HEK293 (cell line): ENCODE results near the gene KIF4A.

Source experiments
- CTCF ChIA-PET: fragments of 350-600 bp; formaldehyde crosslinking; extraction: SDS; loops from one replicate; lab custom pipeline; 2021; ENCODE audit warnings: antibody characterized with exemption; lab: Yijun Ruan, JAX
- POLR2A ChIA-PET: fragments of 300-600 bp; formaldehyde crosslinking; extraction: SDS; loops from one replicate; lab custom pipeline; 2020; ENCODE audit warnings: antibody characterized with exemption, inconsistent platforms; lab: Yijun Ruan, JAX
- H3K27ac ChIP-seq: fragments of 200-500 bp; sonication (Bioruptor generic); 2 replicates; pipeline ENCODE4 v1.5.1; 2014; ENCODE audit warnings: low read depth, low read length, control low read depth, inconsistent platforms; ENCODE audit errors: extremely low read depth
- H3K36me3 ChIP-seq, 2 experiments: fragments of 200-500 bp in 1 of 2; sonication (Bioruptor generic) in 1 of 2; 1 replicate in 1 of 2; 2 replicates in 1 of 2; pipeline ENCODE4 v1.5.1; 2014 to 2017; ENCODE audit warnings: inconsistent platforms in 2 of 2, low read length in 2 of 2; ENCODE audit not compliant: control insufficient read depth in 2 of 2, insufficient read depth in 1 of 2
- H3K4me1 ChIP-seq: fragments of 200-500 bp; sonication (Bioruptor generic); 2 replicates; pipeline ENCODE4 v1.5.1; 2014; ENCODE audit warnings: mild to moderate bottlenecking, low read length, inconsistent platforms; ENCODE audit not compliant: control insufficient read depth, insufficient read depth
- H3K4me3 ChIP-seq: 2 replicates; pipeline ENCODE4 v1.5.1; 2011; ENCODE audit warnings: low read depth, mild to moderate bottlenecking, control low read depth, low read length, moderate library complexity
- H3K9me3 ChIP-seq: fragments of 200-500 bp; sonication (Bioruptor generic); 2 replicates; pipeline ENCODE4 v1.5.1; 2014; ENCODE audit warnings: low read depth, low read length, inconsistent platforms; ENCODE audit not compliant: control insufficient read depth, insufficient read depth
- GFI1B ChIP-seq: fragments of 450-650 bp; formaldehyde crosslinking; IDR thresholded peaks from 2 replicates; pipeline ENCODE4 v1.5.1; 2016; ENCODE audit warnings: missing biosample characterization, missing genetic modification characterization
- GLIS1 ChIP-seq: fragments of 450-650 bp; formaldehyde crosslinking; IDR thresholded peaks from 2 replicates; pipeline ENCODE4 v1.5.1; 2016; ENCODE audit warnings: missing biosample characterization, missing genetic modification characterization
- KLF16 ChIP-seq: fragments of 450-650 bp; formaldehyde crosslinking; IDR thresholded peaks from 2 replicates; pipeline ENCODE4 v1.5.1; 2017; ENCODE audit warnings: missing biosample characterization, missing genetic modification characterization
- SP2 ChIP-seq: fragments of 450-650 bp; formaldehyde crosslinking; IDR thresholded peaks from 2 replicates; pipeline ENCODE4 v1.5.1; 2016; ENCODE audit warnings: missing biosample characterization, missing genetic modification characterization
- ZNF202 ChIP-seq: fragments of 450-650 bp; formaldehyde crosslinking; IDR thresholded peaks from 2 replicates; pipeline ENCODE4 v1.5.1; 2016; ENCODE audit warnings: missing biosample characterization, missing genetic modification characterization, borderline replicate concordance
- ZNF24 ChIP-seq: fragments of 450-650 bp; formaldehyde crosslinking; IDR thresholded peaks from 2 replicates; pipeline ENCODE4 v1.5.1; 2016; ENCODE audit warnings: missing biosample characterization, missing genetic modification characterization
- ZNF311 ChIP-seq: fragments of 450-650 bp; formaldehyde crosslinking; IDR thresholded peaks from 2 replicates; pipeline ENCODE4 v1.5.1; 2017; ENCODE audit warnings: missing biosample characterization, missing genetic modification characterization, borderline replicate concordance
- ZNF37A ChIP-seq: fragments of 450-650 bp; IDR thresholded peaks from 2 replicates; pipeline ENCODE4 v1.5.1; 2018; ENCODE audit warnings: missing biosample characterization, missing genetic modification characterization
- ZNF394 ChIP-seq: fragments of 450-650 bp; formaldehyde crosslinking; IDR thresholded peaks from 2 replicates; pipeline ENCODE4 v1.5.1; 2016; ENCODE audit warnings: missing biosample characterization, missing genetic modification characterization, mild to moderate bottlenecking, moderate library complexity, borderline replicate concordance
- ZNF423 ChIP-seq: fragments of 450-650 bp; formaldehyde crosslinking; IDR thresholded peaks from 2 replicates; pipeline ENCODE4 v1.5.1; 2016; ENCODE audit warnings: missing biosample characterization, missing genetic modification characterization
- ZNF433 ChIP-seq: fragments of 450-650 bp; formaldehyde crosslinking; IDR thresholded peaks from 2 replicates; pipeline ENCODE4 v1.5.1; 2016; ENCODE audit warnings: missing biosample characterization, missing genetic modification characterization, low read depth
- ZNF560 ChIP-seq: fragments of 450-650 bp; formaldehyde crosslinking; IDR thresholded peaks from 2 replicates; pipeline ENCODE4 v1.5.1; 2017; ENCODE audit warnings: missing biosample characterization, missing genetic modification characterization, borderline replicate concordance
- ZNF768 ChIP-seq: fragments of 450-650 bp; formaldehyde crosslinking; IDR thresholded peaks from 2 replicates; pipeline ENCODE4 v1.5.1; 2018; ENCODE audit warnings: missing biosample characterization, mild to moderate bottlenecking, missing genetic modification characterization
- TF ChIP-seq, protein P1 (sequence below): fragments of 450-650 bp; IDR thresholded peaks from 2 replicates; pipeline ENCODE4 v1.5.1; 2018; ENCODE audit warnings: missing biosample characterization, mild to moderate bottlenecking, missing genetic modification characterization
- TF ChIP-seq, protein P2 (sequence below): fragments of 450-650 bp; formaldehyde crosslinking; IDR thresholded peaks from 2 replicates; pipeline ENCODE4 v1.5.1; 2017; ENCODE audit warnings: missing biosample characterization, mild to moderate bottlenecking, missing genetic modification characterization, moderate library complexity
- TF ChIP-seq, protein P3 (sequence below): fragments of 450-650 bp; IDR thresholded peaks from 2 replicates; pipeline ENCODE4 v1.5.1; 2018; ENCODE audit warnings: missing biosample characterization, missing genetic modification characterization
- TF ChIP-seq, protein P4 (sequence below): fragments of 450-650 bp; formaldehyde crosslinking; IDR thresholded peaks from 2 replicates; pipeline ENCODE4 v1.5.1; 2017; ENCODE audit warnings: missing biosample characterization, missing genetic modification characterization

Gene KIF4A

DNA sequence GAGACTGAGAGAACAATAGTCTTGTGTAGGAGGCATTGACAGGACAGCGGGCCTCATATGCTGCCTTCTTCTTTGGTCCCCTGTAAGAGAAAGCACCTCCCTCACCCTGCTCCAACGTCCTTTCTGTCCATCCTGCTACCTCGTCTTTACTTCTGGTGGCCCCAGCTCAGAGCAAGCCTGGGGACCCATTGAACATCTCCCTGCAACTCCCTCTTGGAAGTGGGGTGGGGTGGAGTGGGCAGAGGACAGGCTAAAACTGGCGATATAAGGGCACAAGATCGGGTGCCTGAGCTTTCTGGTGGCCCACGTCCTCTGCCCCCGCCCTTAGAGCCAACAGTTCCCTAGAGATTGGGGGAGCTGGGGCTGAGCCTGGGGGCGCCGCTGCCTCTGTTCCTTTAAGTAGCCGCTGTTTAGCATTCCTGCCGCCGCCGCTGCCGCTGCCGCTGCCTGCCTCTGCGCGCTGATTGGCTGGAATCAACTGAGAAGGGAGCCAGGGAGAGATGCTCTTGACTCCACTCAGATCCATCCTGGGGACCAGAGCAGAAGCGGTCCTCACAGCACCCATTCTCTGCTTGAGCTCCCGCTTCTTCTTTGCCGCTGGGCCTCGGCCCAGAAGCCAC, 154.5 kb downstream of the KIF4A start, which contains the start of gene DLG3 (continued):
- TF ChIP-seq GFI1B (tag by site-specific recombination) (no peak), ZNF423 (tag by site-specific recombination) (no peak), ZNF202 (tag by site-specific recombination) (no peak), ZNF24 (no peak), ZNF433 (tag by site-specific recombination) (no peak)
- TF ChIP-seq, protein P1, sequence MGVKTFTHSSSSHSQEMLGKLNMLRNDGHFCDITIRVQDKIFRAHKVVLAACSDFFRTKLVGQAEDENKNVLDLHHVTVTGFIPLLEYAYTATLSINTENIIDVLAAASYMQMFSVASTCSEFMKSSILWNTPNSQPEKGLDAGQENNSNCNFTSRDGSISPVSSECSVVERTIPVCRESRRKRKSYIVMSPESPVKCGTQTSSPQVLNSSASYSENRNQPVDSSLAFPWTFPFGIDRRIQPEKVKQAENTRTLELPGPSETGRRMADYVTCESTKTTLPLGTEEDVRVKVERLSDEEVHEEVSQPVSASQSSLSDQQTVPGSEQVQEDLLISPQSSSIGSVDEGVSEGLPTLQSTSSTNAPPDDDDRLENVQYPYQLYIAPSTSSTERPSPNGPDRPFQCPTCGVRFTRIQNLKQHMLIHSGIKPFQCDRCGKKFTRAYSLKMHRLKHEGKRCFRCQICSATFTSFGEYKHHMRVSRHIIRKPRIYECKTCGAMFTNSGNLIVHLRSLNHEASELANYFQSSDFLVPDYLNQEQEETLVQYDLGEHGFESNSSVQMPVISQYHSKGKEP (tag by site-specific recombination) = no peak
- TF ChIP-seq, all 188 proteins: peak for 5

DNA sequence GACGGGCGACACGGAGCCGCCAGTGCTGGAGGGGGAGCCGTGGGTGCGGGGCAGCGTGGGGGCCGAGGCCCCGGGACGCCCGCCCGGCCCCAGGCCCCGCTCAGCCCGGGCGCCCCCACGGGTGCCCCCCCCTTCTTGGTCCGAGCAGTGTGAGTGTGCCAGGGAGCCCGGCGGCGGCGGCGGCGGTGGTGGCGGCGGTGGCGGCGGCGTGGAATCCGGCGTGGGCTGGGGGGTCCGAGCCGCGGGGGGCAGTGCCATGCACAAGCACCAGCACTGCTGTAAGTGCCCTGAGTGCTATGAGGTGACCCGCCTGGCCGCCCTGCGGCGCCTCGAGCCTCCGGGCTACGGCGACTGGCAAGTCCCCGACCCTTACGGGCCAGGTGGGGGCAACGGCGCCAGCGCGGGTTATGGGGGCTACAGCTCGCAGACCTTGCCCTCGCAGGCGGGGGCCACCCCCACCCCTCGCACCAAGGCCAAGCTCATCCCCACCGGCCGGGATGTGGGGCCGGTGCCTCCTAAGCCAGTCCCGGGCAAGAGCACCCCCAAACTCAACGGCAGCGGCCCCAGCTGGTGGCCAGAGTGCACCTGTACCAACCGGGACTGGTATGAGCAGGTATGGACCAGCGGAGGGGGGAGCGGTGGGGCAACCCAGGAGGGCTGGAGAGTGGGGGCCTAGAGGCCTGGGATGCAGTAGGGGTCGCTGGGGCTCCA, 155.2 kb downstream of the KIF4A start:
- ChIA-PET CTCF (no interaction called here), POLR2A (no interaction called here)
- H3K4me3 ChIP-seq = no peak overlapping the region
- no peaks in the 10 kb centered on the region for H3K4me1 ChIP-seq
- H3K27ac ChIP-seq = no peak overlapping the region
- H3K36me3 ChIP-seq = no peaks in the 10 kb centered on the region
- TF ChIP-seq ZNF37A (tag by site-specific recombination) (no peak), ZNF394 (tag by site-specific recombination) (no peak), GLIS1 (tag by site-specific recombination) (peak; percentile 28), ZNF560 (tag by site-specific recombination) (peak; percentile 49; the same call in 1 of the 2 replicates)
- TF ChIP-seq, protein P2, sequence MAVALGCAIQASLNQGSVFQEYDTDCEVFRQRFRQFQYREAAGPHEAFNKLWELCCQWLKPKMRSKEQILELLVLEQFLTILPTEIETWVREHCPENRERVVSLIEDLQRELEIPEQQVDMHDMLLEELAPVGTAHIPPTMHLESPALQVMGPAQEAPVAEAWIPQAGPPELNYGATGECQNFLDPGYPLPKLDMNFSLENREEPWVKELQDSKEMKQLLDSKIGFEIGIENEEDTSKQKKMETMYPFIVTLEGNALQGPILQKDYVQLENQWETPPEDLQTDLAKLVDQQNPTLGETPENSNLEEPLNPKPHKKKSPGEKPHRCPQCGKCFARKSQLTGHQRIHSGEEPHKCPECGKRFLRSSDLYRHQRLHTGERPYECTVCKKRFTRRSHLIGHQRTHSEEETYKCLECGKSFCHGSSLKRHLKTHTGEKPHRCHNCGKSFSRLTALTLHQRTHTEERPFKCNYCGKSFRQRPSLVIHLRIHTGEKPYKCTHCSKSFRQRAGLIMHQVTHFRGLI = no peak
- TF ChIP-seq, all 188 proteins: peak for 2
- no peaks in the 10 kb centered on the region for H3K9me3 ChIP-seq

DNA sequence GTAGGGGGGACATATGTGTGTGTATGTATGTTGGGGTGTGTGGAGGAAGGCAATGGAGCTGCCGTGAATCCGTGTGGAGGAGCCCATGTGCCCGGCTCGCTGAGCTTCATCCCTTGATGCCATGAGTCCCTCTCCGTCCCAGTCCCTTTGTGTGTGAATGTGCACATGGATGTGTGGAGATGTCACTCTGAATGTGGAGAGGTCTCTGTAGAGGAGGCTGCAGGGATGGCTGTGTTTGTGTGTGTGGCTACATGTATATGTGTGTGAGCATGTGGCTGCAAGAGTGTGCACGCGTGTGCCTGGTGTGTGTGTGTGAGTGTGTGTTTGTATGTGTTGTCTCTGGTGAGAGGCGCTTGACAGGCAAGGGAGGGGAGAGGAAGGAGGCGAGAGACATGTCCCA, 156.0 kb downstream of the KIF4A start:
- Histone ChIP-seq H3K9me3 (no peaks in the 10 kb centered on the region), H3K27ac (no peak overlapping the region), H3K4me1 (no peaks in the 10 kb centered on the region), H3K36me3 (no peaks in the 10 kb centered on the region), H3K4me3 (no peak overlapping the region)
- CTCF ChIA-PET = no interaction called here
- TF ChIP-seq ZNF768 (tag by site-specific recombination) = no peak
- TF ChIP-seq, protein P3, sequence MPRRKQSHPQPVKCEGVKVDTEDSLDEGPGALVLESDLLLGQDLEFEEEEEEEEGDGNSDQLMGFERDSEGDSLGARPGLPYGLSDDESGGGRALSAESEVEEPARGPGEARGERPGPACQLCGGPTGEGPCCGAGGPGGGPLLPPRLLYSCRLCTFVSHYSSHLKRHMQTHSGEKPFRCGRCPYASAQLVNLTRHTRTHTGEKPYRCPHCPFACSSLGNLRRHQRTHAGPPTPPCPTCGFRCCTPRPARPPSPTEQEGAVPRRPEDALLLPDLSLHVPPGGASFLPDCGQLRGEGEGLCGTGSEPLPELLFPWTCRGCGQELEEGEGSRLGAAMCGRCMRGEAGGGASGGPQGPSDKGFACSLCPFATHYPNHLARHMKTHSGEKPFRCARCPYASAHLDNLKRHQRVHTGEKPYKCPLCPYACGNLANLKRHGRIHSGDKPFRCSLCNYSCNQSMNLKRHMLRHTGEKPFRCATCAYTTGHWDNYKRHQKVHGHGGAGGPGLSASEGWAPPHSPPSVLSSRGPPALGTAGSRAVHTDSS (tag by site-specific recombination) = no peak
- no peak for TF ChIP-seq ZNF202 (tag by site-specific recombination)
- TF ChIP-seq ZNF311 (tag by site-specific recombination) = no peak
- TF ChIP-seq KLF16 (tag by site-specific recombination) = no peak
- no peak for TF ChIP-seq SP2 (tag by site-specific recombination)
- TF ChIP-seq, protein P4, sequence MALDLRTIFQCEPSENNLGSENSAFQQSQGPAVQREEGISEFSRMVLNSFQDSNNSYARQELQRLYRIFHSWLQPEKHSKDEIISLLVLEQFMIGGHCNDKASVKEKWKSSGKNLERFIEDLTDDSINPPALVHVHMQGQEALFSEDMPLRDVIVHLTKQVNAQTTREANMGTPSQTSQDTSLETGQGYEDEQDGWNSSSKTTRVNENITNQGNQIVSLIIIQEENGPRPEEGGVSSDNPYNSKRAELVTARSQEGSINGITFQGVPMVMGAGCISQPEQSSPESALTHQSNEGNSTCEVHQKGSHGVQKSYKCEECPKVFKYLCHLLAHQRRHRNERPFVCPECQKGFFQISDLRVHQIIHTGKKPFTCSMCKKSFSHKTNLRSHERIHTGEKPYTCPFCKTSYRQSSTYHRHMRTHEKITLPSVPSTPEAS (tag by site-specific recombination) = peak; percentile 29; the same call in 1 of the 2 replicates
- POLR2A ChIA-PET = no interaction called here
